MM.1S (cell line): ENCODE results near the gene GEMIN8.

ENCODE experiments used
- CTCF ChIP-seq: fragments of 300-600 bp; sonication (generic); IDR thresholded peaks from 2 replicates; pipeline ENCODE4 v1.5.1; 2016; ENCODE audit warnings: antibody characterized with exemption, low read length, mixed read lengths
- EZH2phosphoT487 ChIP-seq: fragments of 300-600 bp; sonication (generic); IDR thresholded peaks from 2 replicates; pipeline ENCODE4 v1.6.1; 2018; ENCODE audit warnings: antibody characterized with exemption, low read length

- TF ChIP-seq CTCF, result no peak
- no peak for TF ChIP-seq EZH2phosphoT487
Observed at GRCh38 chrX:13968198-13968597, 61.5 kb downstream of the GEMIN8 start.
